DND-41 (cell line): ENCODE data around the gene C1orf21.
A peak's percentile ranks its signal among the peaks of the same experiment; 100 is the strongest.

Source experiments
- ATAC-seq: fragments of 200-7000 bp; cut with Tn5 transposase; 3 replicates; pipeline ENCODE4 v1.9.1; 2021; ENCODE audit warnings: low read depth; ENCODE audit not compliant: insufficient read depth
- DNase-seq: peaks from one replicate; pipeline ENCODE4 v3.0.0-alpha.2; 2020
- H2AFZ ChIP-seq: 2 replicates; pipeline ENCODE4 v1.6.0; 2012; ENCODE audit warnings: low read depth, low read length
- H3K27ac ChIP-seq: 2 replicates; pipeline ENCODE4 v1.5.1; 2012; ENCODE audit warnings: low read length, inconsistent platforms
- H3K27me3 ChIP-seq: fragments of 200-600 bp; sonication (generic); 2 replicates; pipeline ENCODE4 v1.6.0; 2012; ENCODE audit warnings: low read length, mild to moderate bottlenecking, inconsistent platforms; ENCODE audit not compliant: insufficient read depth, poor library complexity
- H3K36me3 ChIP-seq: 2 replicates; pipeline ENCODE4 v1.5.1; 2012; ENCODE audit warnings: low read length, inconsistent platforms; ENCODE audit not compliant: insufficient read depth
- H3K4me1 ChIP-seq: 2 replicates; pipeline ENCODE4 v1.5.1; 2012; ENCODE audit warnings: mild to moderate bottlenecking, low read length; ENCODE audit not compliant: insufficient read depth
- H3K4me2 ChIP-seq: 2 replicates; pipeline ENCODE4 v1.6.0; 2012; ENCODE audit warnings: mild to moderate bottlenecking, moderate library complexity, low read length, inconsistent platforms; ENCODE audit not compliant: insufficient read depth
- H3K4me3 ChIP-seq, 2 experiments: fragments of 200-600 bp in 1 of 2; shearing (Covaris generic) in 1 of 2; 2 replicates each; pipeline ENCODE4 v1.5.1; 2012 to 2016; ENCODE audit warnings: inconsistent platforms in 2 of 2, low read length in 2 of 2, mild to moderate bottlenecking in 2 of 2, low read depth in 1 of 2, moderate library complexity in 1 of 2
- H3K79me2 ChIP-seq: 2 replicates; pipeline ENCODE4 v1.6.0; 2012; ENCODE audit warnings: low read length, inconsistent platforms; ENCODE audit not compliant: insufficient read depth
- H3K9ac ChIP-seq: 2 replicates; pipeline ENCODE4 v1.6.0; 2012; ENCODE audit warnings: low read depth, mild to moderate bottlenecking, inconsistent platforms, low read length, moderate library complexity
- H3K9me3 ChIP-seq: 2 replicates; pipeline ENCODE4 v1.5.1; 2012; ENCODE audit warnings: low read length, moderate library complexity, mild to moderate bottlenecking, inconsistent platforms; ENCODE audit not compliant: insufficient read depth, severe bottlenecking
- H4K20me1 ChIP-seq: 2 replicates; pipeline ENCODE4 v1.6.0; 2012; ENCODE audit warnings: low read length; ENCODE audit not compliant: insufficient read depth
- CTCF ChIP-seq: IDR thresholded peaks from 2 replicates; pipeline ENCODE4 v1.5.1; 2012; ENCODE audit warnings: borderline replicate concordance, low read length, moderate library complexity, mild to moderate bottlenecking; ENCODE audit not compliant: poor library complexity, severe bottlenecking; ENCODE audit errors: extremely low read depth
- EZH2 ChIP-seq: IDR thresholded peaks from 3 replicates; pipeline ENCODE4 v1.6.1; 2012; ENCODE audit warnings: borderline replicate concordance, low read depth, mild to moderate bottlenecking, moderate library complexity, low read length, inconsistent platforms; ENCODE audit not compliant: severe bottlenecking

C1orf21 gene

GRCh38 chr1:184635347-184635979 lies 248.6 kb downstream of the C1orf21 start:
- ATAC-seq (0 out of 3 replicates have a peak, but pooled peaks have one; percentile 19), DNase-seq (no peak)
- no peak overlapping the region for H2AFZ ChIP-seq
- H3K4me3 ChIP-seq = no peak overlapping the region
- no peak overlapping the region for H3K9ac ChIP-seq
- H3K27me3 ChIP-seq = no peaks in the 10 kb centered on the region
- TF ChIP-seq CTCF (no peak), EZH2 (no peak)
- H3K9me3 ChIP-seq = no peaks in the 10 kb centered on the region
- no peaks in the 10 kb centered on the region for H3K36me3 ChIP-seq
- H3K4me2 ChIP-seq = no peak overlapping the region
- no peaks in the 10 kb centered on the region for H3K79me2 ChIP-seq
- H3K27ac ChIP-seq = peak overlapping the region; percentile 55; the same call in 1 of the 2 replicates
- no peaks in the 10 kb centered on the region for H4K20me1 ChIP-seq
- H3K4me1 ChIP-seq = peaks cover 26% of the 10 kb centered on the region

- Histone ChIP-seq H4K20me1 (no peaks in the 10 kb centered on the region), H3K9me3 (no peaks in the 10 kb centered on the region), H3K4me2 (no peak overlapping the region), H3K9ac (peak overlapping the region; percentile 16; the same call in 1 of the 2 replicates), H3K27ac (peak overlapping the region; percentile 64), H3K27me3 (no peaks in the 10 kb centered on the region), H3K36me3 (no peaks in the 10 kb centered on the region), H3K79me2 (no peaks in the 10 kb centered on the region), H3K4me1 (peaks cover 26% of the 10 kb centered on the region), H3K4me3 (no peak overlapping the region), H2AFZ (peak overlapping the region; percentile 23; the same call in 1 of the 2 replicates)
- DNase-seq (peak; percentile 42), ATAC-seq (peak; percentile 78)
- TF ChIP-seq EZH2 (no peak), CTCF (no peak)
These were observed 249.2 kb downstream of the C1orf21 start for GRCh38 chr1:184635980-184636431.

GRCh38 chr1:184637664-184638240 lies 250.9 kb downstream of the C1orf21 start:
- H3K9me3 ChIP-seq = no peaks in the 10 kb centered on the region
- H3K27ac ChIP-seq = no peak overlapping the region
- no peak overlapping the region for H3K9ac ChIP-seq
- H4K20me1 ChIP-seq = no peaks in the 10 kb centered on the region
- DNase-seq (no peak), ATAC-seq (no peak)
- H2AFZ ChIP-seq = no peak overlapping the region
- no peaks in the 10 kb centered on the region for H3K36me3 ChIP-seq
- H3K4me3 ChIP-seq = no peak overlapping the region
- H3K4me1 ChIP-seq = peaks cover 26% of the 10 kb centered on the region
- H3K4me2 ChIP-seq = no peak overlapping the region
- TF ChIP-seq EZH2 (no peak), CTCF (no peak)
- no peaks in the 10 kb centered on the region for H3K79me2 ChIP-seq
- no peaks in the 10 kb centered on the region for H3K27me3 ChIP-seq
